HT1080 (cell line): Measurements from ENCODE around the gene OR5B2. TPM values are rescaled to one million over a fixed set of nuclear protein-coding genes. Genes with fewer than 3 reads are reported as not detected.
"Not testable (repeated sequence)": the region's sequence is repeated elsewhere in the genome, so short reads cannot be mapped to it uniquely, and the experiment has no call there.

ENCODE experiments used
- DNase-seq: peaks from one replicate; pipeline ENCODE4 v3.0.0-alpha.2; 2015; ENCODE audit warnings: low read depth
- polyA plus RNA-seq, 2 experiments: library from polyadenylated mRNA; depleted of rRNA; stranded (reverse); fragments of >200 nt; gene quantifications; 2 replicates each; pipeline ENCODE4 v1.2.3, GENCODE V29; 2015
- total RNA-seq: library from RNA; depleted of rRNA; stranded (reverse); fragments of >200 nt; shearing (Covaris generic); gene quantifications from 2 replicates; pipeline ENCODE4 v1.2.3, GENCODE V29; 2014; rRNA removed

Gene OR5B2
- total RNA-seq = not detected in 2 replicates
- not detected in 2 replicates for polyA plus RNA-seq (2015; cell fraction: cytosol; rRNA removed)
- polyA plus RNA-seq (2015; cell fraction: nucleus; rRNA removed) = not detected in 2 replicates

- no peak for DNase-seq
These were observed at the start of gene OR5B2 for GRCh38 chr11:58428021-58428420. TSS of gene OR5B2 (minus strand) at chr11:58428121. CDS start at chr11:58423261, 4,860 bp downstream.

- no peak for DNase-seq
These were observed 44.0 kb upstream of the OR5B2 start for GRCh38 chr11:58471892-58472291.

- no peak for DNase-seq
These were observed 38.4 kb upstream of the OR5B2 start for GRCh38 chr11:58466293-58466692.

GRCh38 chr11:58465690-58466089 is 37.8 kb upstream of the OR5B2 start:
- DNase-seq = no peak

- DNase-seq = no peak
These were observed 23.7 kb upstream of the OR5B2 start for GRCh38 chr11:58451585-58451984.

- peak; percentile 51 for DNase-seq
These were observed 18.4 kb upstream of the OR5B2 start for GRCh38 chr11:58446294-58446693.

GRCh38 chr11:58444300-58444699 is 16.4 kb upstream of the OR5B2 start:
- DNase-seq = no peak

GRCh38 chr11:58442136-58442535 is 14.2 kb upstream of the OR5B2 start, which contains the start of gene OR5B12:
TSS of gene OR5B12 (minus strand) at chr11:58442236. CDS start at chr11:58440151, 2,085 bp downstream.
- no peak for DNase-seq

GRCh38 chr11:58438486-58438885 is 10.6 kb upstream of the OR5B2 start:
- DNase-seq = no peak

- no peak for DNase-seq
These were observed 6.3 kb upstream of the OR5B2 start for GRCh38 chr11:58434217-58434616.

- DNase-seq = no peak
These were observed 5.8 kb upstream of the OR5B2 start for GRCh38 chr11:58433638-58434203.

- DNase-seq = no peak
These were observed 1.4 kb upstream of the OR5B2 start for GRCh38 chr11:58429273-58429672.

GRCh38 chr11:58406774-58407173 is 21.1 kb downstream of the OR5B2 start, which contains the start of gene OR5B3:
TSS of gene OR5B3 (minus strand) at chr11:58406874. CDS start at chr11:58403409, 3,465 bp downstream.
- no peak for DNase-seq

- not testable (repeated sequence) for DNase-seq
These were observed 28.3 kb downstream of the OR5B2 start for GRCh38 chr11:58399622-58400021.

- DNase-seq = no peak
These were observed 32.3 kb downstream of the OR5B2 start for GRCh38 chr11:58395581-58395980.

- peak; percentile 81 for DNase-seq
These were observed 33.7 kb downstream of the OR5B2 start for GRCh38 chr11:58394195-58394594.

- peak; percentile 7 for DNase-seq
These were observed 35.2 kb downstream of the OR5B2 start for GRCh38 chr11:58392746-58393145.

GRCh38 chr11:58391879-58392278 is 36.0 kb downstream of the OR5B2 start:
- no peak for DNase-seq

- DNase-seq = no peak
These were observed 37.3 kb downstream of the OR5B2 start for GRCh38 chr11:58390551-58391063.
